Measurements from ENCODE around the gene RHD.

DNA sequence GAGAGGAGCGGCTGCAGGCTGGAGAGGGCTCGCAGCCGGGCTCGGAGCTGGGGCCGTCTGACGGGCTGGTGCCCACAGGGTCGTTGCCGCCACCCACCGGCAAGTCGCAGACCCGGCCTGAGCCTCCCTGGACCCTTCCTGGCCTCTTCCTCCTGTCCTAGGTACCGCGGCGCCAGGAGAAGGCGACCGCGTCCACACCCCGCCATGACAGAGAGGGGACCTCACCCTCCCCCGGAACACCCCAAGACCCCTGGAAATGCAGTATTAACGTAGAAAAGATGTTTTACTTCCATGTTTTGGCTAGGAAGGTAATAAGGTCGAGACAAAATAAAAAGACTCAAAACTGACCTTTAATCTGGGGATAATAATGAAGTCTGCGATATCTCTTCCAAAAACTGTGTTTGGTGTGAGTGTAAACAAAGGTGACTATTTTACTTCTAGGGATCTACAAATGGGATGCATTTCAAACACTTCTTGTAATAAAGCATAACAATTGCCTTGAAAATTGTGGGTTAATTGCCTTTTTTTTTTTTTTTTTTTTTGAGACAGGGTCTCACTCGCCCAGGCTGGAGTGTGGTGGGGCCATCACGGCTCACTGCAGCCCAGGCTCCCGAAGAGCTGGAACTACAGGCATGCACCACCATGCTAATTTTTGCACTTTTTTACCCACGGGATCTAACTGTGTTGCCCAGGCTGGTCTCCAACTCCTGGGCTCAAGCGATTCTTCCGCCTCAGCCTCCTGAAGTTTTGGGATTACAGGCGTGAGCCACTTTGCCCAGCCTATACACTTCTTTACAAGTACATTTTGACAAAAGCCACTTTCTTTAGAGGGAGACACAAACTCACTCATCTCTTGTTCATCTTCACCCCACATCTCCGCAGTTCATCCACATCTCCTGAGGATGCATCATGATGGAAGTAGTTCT is 24.2 kb upstream of the RHD start:
- TF ChIP-seq, protein P1, sequence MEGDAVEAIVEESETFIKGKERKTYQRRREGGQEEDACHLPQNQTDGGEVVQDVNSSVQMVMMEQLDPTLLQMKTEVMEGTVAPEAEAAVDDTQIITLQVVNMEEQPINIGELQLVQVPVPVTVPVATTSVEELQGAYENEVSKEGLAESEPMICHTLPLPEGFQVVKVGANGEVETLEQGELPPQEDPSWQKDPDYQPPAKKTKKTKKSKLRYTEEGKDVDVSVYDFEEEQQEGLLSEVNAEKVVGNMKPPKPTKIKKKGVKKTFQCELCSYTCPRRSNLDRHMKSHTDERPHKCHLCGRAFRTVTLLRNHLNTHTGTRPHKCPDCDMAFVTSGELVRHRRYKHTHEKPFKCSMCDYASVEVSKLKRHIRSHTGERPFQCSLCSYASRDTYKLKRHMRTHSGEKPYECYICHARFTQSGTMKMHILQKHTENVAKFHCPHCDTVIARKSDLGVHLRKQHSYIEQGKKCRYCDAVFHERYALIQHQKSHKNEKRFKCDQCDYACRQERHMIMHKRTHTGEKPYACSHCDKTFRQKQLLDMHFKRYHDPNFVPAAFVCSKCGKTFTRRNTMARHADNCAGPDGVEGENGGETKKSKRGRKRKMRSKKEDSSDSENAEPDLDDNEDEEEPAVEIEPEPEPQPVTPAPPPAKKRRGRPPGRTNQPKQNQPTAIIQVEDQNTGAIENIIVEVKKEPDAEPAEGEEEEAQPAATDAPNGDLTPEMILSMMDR (conservative IDR thresholded peaks at IDR 0.05; ENCODE audit: low read length) = peak; percentile 75
- TF ChIP-seq EZH2phosphoT487 (IDR thresholded peaks at IDR 0.05; ENCODE audit: borderline replicate concordance, low read depth, low read length) = no peak
